GM19397 (cell line): ENCODE results near the gene FES.
A peak's percentile ranks its signal among the peaks of the same experiment; 100 is the strongest.

Experiments
- ATAC-seq: cut with Tn5 transposase; IDR thresholded peaks from one replicate; pipeline ENCODE4 v1.9.1; 2021; ENCODE audit warnings: mild to moderate bottlenecking, moderate library complexity; ENCODE audit not compliant: unreplicated experiment

Gene FES

GRCh38 chr15:90875549-90875981 lies 8.7 kb upstream of the FES start:
- ATAC-seq, result no peak

- ATAC-seq, result no peak
Observed at GRCh38 chr15:90876046-90876445, 8.3 kb upstream of the FES start.

DNA sequence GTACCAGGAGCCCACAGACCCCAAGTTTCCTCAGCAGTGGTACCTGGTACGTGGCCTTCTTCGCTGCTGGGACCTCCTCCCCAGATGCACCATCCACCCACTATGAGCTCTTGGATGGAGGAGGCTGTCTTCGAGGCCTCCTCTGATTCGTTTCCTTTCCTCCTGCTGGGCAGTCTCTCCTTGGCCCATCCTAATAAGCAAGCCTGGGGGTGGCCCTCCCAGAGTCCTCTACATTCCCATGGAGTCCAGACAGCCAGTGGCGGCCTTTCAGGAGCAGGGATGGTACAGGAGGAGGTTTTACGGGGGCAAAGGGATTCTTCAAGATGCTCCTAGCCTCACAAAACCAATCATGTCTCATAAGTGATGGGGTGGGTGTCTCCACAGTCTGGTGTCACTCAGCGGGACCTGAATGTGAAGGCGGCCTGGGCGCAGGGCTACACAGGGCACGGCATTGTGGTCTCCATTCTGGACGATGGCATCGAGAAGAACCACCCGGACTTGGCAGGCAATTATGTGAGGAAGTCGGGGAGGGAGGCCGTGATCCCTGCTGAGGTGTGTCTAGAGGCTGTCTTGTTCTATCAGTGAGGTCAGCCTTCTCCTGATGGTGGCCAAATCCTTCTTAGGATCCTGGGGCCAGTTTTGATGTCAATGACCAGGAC lies 7.7 kb upstream of the FES start:
- ATAC-seq, result no peak

- no peak for ATAC-seq
Observed at GRCh38 chr15:90877315-90877714, 7.0 kb upstream of the FES start.

DNA sequence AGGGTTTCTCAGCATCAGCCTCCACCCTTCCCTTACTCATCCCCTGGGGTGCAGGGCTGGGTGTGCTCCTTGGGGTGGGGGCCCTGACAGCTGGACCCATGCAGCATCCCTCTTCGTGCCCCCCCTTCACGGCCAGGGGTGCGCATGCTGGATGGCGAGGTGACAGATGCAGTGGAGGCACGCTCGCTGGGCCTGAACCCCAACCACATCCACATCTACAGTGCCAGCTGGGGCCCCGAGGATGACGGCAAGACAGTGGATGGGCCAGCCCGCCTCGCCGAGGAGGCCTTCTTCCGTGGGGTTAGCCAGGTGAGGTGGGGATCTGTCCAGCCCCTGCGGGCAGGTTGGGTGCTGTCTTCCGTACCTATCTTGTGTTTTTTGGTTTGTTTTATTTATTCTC lies 6.3 kb upstream of the FES start:
- ATAC-seq, result no peak

GRCh38 chr15:90878660-90879059 lies 5.6 kb upstream of the FES start:
- ATAC-seq, result no peak

DNA sequence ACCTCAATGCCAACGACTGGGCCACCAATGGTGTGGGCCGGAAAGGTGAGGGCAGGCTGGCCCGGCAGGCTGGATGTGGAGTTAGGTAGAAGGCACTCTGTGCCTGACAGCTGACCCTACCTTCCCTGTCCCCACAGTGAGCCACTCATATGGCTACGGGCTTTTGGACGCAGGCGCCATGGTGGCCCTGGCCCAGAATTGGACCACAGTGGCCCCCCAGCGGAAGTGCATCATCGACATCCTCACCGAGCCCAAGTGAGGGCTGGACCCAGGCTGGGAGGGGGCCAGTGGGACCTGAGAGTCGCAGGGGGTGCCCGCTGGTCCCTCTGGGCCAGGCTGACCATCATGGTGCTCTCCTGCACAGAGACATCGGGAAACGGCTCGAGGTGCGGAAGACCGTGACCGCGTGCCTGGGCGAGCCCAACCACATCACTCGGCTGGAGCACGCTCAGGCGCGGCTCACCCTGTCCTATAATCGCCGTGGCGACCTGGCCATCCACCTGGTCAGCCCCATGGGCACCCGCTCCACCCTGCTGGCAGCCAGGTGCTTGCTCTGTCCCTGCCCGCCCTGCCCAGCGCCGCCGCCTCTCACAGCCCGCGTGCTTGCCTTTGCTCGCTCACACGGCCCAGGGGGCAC lies 4.5 kb upstream of the FES start:
- no peak for ATAC-seq

DNA sequence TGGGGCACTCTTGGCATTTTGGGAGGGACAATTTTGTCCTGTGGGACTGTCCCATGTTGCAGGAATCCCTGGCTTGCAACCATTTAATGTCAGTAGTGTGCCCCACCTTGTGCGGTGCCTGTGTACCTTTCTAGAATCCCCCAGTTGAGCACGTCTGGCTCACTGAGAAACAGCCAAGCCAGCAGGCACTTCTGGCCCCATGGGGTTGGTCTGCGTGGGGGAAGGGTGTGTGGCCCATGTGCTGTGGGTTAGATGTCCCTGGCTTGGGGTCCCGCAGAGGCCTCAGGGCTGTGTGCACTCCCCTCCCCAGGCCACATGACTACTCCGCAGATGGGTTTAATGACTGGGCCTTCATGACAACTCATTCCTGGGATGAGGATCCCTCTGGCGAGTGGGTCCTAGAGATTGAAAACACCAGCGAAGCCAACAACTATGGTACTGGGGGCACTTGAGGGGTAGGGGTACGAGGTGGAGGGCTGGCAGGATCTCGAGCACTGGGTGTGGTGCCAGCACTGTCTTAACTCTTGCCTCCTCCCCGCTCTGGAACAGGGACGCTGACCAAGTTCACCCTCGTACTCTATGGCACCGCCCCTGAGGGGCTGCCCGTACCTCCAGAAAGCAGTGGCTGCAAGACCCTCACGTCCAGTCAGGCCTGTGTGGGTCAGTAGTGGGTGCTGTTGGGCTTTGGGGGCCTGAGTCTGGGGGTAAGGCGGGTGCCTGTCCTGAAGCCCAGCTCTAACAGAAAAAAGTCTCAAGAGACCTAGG lies 3.7 kb upstream of the FES start:
- no peak for ATAC-seq

GRCh38 chr15:90881181-90881977 lies 2.9 kb upstream of the FES start:
- no peak for ATAC-seq

DNA sequence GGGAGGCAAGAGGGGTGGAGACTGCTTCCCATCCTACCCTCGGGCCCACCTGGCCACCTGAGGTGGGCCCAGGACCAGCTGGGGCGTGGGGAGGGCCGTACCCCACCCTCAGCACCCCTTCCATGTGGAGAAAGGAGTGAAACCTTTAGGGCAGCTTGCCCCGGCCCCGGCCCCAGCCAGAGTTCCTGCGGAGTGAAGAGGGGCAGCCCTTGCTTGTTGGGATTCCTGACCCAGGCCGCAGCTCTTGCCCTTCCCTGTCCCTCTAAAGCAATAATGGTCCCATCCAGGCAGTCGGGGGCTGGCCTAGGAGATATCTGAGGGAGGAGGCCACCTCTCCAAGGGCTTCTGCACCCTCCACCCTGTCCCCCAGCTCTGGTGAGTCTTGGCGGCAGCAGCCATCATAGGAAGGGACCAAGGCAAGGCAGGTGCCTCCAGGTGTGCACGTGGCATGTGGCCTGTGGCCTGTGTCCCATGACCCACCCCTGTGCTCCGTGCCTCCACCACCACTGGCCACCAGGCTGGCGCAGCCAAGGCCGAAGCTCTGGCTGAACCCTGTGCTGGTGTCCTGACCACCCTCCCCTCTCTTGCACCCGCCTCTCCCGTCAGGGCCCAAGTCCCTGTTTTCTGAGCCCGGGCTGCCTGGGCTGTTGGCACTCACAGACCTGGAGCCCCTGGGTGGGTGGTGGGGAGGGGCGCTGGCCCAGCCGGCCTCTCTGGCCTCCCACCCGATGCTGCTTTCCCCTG lies 2.2 kb upstream of the FES start:
- no peak for ATAC-seq

GRCh38 chr15:90882781-90883525 lies 1.4 kb upstream of the FES start:
- no peak for ATAC-seq

DNA sequence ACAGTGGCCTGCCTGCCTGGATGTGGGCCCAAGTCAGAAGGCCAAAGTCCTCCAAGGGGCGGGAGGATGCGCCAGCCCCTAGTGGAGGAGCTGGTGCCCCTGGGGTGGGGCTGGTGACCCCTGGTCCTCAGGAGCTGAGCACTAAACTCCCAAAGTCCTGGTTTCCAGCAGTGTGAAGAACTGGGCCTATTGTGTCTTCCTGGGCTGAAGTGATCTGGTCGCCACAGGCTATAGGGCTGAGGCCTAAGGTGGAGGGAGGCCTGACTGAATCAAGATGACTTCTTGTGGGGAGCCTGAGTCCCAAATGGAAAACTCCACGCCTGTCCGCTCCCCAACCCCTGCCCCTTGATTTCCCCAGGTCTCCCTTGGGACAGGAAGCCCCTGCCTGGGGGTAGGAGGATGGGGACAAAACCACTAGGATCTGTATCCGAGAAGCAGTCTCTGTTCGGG lies 753 bp upstream of the FES start:
- no peak for ATAC-seq

GRCh38 chr15:90884719-90885431 lies 571 bp downstream of the FES start:
- peak; percentile 6 for ATAC-seq

- ATAC-seq, result peak; percentile 40
Observed at GRCh38 chr15:90885432-90886290, 1.4 kb downstream of the FES start.

DNA sequence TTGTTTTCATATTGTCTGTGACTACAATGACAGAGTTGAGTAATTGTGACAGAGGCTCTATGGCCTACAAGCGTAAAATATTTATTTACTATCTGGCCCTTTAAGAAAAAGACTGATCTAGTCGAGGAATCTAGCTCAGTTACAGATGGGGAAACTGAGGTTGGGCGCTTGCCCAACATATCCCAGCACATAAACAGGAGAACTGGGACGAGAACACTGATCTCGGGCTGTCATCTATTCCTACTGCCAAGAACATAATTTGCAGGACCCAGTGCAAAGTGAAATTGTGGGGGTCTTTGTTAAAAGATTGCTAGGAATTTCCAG lies 1.9 kb downstream of the FES start:
- ATAC-seq, result no peak

- ATAC-seq, result no peak
Observed at GRCh38 chr15:90887037-90887481, 2.8 kb downstream of the FES start.

DNA sequence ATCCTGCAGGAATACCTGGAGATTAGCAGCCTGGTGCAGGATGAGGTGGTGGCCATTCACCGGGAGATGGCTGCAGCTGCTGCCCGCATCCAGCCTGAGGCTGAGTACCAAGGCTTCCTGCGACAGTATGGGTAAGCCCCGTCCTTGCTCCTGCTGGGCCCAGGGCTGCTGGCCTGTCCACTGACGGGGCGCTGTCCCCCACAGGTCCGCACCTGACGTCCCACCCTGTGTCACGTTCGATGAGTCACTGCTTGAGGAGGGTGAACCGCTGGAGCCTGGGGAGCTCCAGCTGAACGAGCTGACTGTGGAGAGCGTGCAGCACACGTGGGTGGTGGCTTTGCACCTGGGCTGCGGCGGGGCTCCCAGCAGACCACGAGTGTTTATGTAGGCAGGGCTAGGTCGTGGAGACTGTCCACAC lies 5.0 kb downstream of the FES start:
- no peak for ATAC-seq

- no peak for ATAC-seq
Observed at GRCh38 chr15:90889736-90890456, 5.6 kb downstream of the FES start.
